Duodenal mucosa (tissue), 2 donors: Measurements from ENCODE around the gene MYO1C.
"Not testable (repeated sequence)": the region's sequence is repeated elsewhere in the genome, so short reads cannot be mapped to it uniquely, and the experiment has no call there.

ENCODE experiments used
- H3K27ac ChIP-seq: one replicate; pipeline ENCODE4 v1.7.0; 2013; ENCODE audit warnings: low read depth, low read length
- H3K27me3 ChIP-seq, 2 donors: one replicate each; pipeline ENCODE4 v1.7.0; 2013; ENCODE audit warnings: low read length in 2 of 2, control low read depth in 1 of 2; ENCODE audit not compliant: insufficient read depth in 2 of 2, control insufficient read depth in 1 of 2
- H3K36me3 ChIP-seq, 2 donors: one replicate each; pipeline ENCODE4 v1.7.0; 2013; ENCODE audit warnings: low read length in 2 of 2, control low read depth in 1 of 2; ENCODE audit not compliant: insufficient read depth in 2 of 2, control insufficient read depth in 1 of 2
- H3K4me1 ChIP-seq, 2 donors: one replicate each; pipeline ENCODE4 v1.7.0; 2013; ENCODE audit warnings: low read length in 2 of 2, control low read depth in 1 of 2; ENCODE audit not compliant: insufficient read depth in 2 of 2, control insufficient read depth in 1 of 2
- H3K4me3 ChIP-seq, 2 donors: one replicate each; pipeline ENCODE4 v1.7.0; 2013; ENCODE audit warnings: low read length in 2 of 2, low read depth in 1 of 2
- H3K9ac ChIP-seq, 2 donors: one replicate each; pipeline ENCODE4 v1.7.0; 2013; ENCODE audit warnings: low read length in 2 of 2, low read depth in 1 of 2
- H3K9me3 ChIP-seq, 2 donors: one replicate each; pipeline ENCODE4 v1.7.0; 2013; ENCODE audit warnings: low read length in 2 of 2, control low read depth in 1 of 2; ENCODE audit not compliant: control insufficient read depth in 1 of 2

MYO1C gene

GRCh38 chr17:1452836-1453235 lies 39.6 kb downstream of the MYO1C start:
- H3K9ac ChIP-seq, result no peak overlapping the region
- peaks cover 0 to 2% of the 10 kb centered on the region in 2 donors for H3K36me3 ChIP-seq
- no peaks in the 10 kb centered on the region for H3K27me3 ChIP-seq
- H3K9me3 ChIP-seq, result no peaks in the 10 kb centered on the region
- H3K4me3 ChIP-seq, result no peak overlapping the region
- no peak overlapping the region for H3K27ac ChIP-seq
- H3K4me1 ChIP-seq, result peaks cover 18 to 31% of the 10 kb centered on the region in 2 donors

- H3K4me3 ChIP-seq, H3K9me3 ChIP-seq, H3K9ac ChIP-seq, H3K27ac ChIP-seq, H3K27me3 ChIP-seq: not testable (repeated sequence)
- H3K4me1 ChIP-seq, result peaks cover 25 to 26% of the 10 kb centered on the region in 2 donors
- peaks cover 0 to 11% of the 10 kb centered on the region in 2 donors for H3K36me3 ChIP-seq
Observed at GRCh38 chr17:1450261-1450660, 42.2 kb downstream of the MYO1C start.

GRCh38 chr17:1449412-1449967 lies 43.0 kb downstream of the MYO1C start:
- Histone ChIP-seq H3K9ac (no peak overlapping the region), H3K9me3 (no peaks in the 10 kb centered on the region), H3K4me3 (no peak overlapping the region), H3K27me3 (no peaks in the 10 kb centered on the region), H3K36me3 (peaks cover 0 to 11% of the 10 kb centered on the region in 2 donors), H3K4me1 (peaks cover 18% of the 10 kb centered on the region in 2 donors), H3K27ac (no peak overlapping the region)

- H3K9me3 ChIP-seq, result no peaks in the 10 kb centered on the region
- no peak overlapping the region for H3K4me3 ChIP-seq
- H3K36me3 ChIP-seq, result peaks cover 0 to 11% of the 10 kb centered on the region in 2 donors
- no peaks in the 10 kb centered on the region for H3K27me3 ChIP-seq
- H3K27ac ChIP-seq, result no peak overlapping the region
- peaks cover 0 to 6% of the 10 kb centered on the region in 2 donors for H3K4me1 ChIP-seq
- H3K9ac ChIP-seq, result no peak overlapping the region
Observed at GRCh38 chr17:1447052-1447451, 45.4 kb downstream of the MYO1C start.

- Histone ChIP-seq H3K4me3 (no peak overlapping the region), H3K4me1 (peaks cover 0 to 6% of the 10 kb centered on the region in 2 donors), H3K27me3 (no peaks in the 10 kb centered on the region), H3K36me3 (peaks cover 0 to 13% of the 10 kb centered on the region in 2 donors), H3K9me3 (no peaks in the 10 kb centered on the region), H3K9ac (no peak overlapping the region), H3K27ac (no peak overlapping the region)
Observed at GRCh38 chr17:1446201-1446600, 46.3 kb downstream of the MYO1C start.

GRCh38 chr17:1445695-1446094 lies 46.8 kb downstream of the MYO1C start:
- not testable (repeated sequence) for H3K9ac ChIP-seq, H3K27me3 ChIP-seq, H3K9me3 ChIP-seq, H3K27ac ChIP-seq, H3K4me1 ChIP-seq, H3K4me3 ChIP-seq
- H3K36me3 ChIP-seq, result peaks cover 0 to 18% of the 10 kb centered on the region in 2 donors

GRCh38 chr17:1442721-1443120 lies 49.8 kb downstream of the MYO1C start:
- H3K27me3 ChIP-seq, H3K4me1 ChIP-seq, H3K27ac ChIP-seq, H3K4me3 ChIP-seq, H3K9me3 ChIP-seq, H3K9ac ChIP-seq: not testable (repeated sequence)
- H3K36me3 ChIP-seq, result peaks cover 0 to 17% of the 10 kb centered on the region in 2 donors

GRCh38 chr17:1442187-1442586 lies 50.3 kb downstream of the MYO1C start:
- H3K27me3 ChIP-seq, result no peaks in the 10 kb centered on the region
- peaks cover 0 to 4% of the 10 kb centered on the region in 2 donors for H3K4me1 ChIP-seq
- no peaks in the 10 kb centered on the region for H3K9me3 ChIP-seq
- no peak overlapping the region for H3K4me3 ChIP-seq
- H3K36me3 ChIP-seq, result peaks cover 0 to 18% of the 10 kb centered on the region in 2 donors
- H3K9ac ChIP-seq, result no peak overlapping the region
- H3K27ac ChIP-seq, result no peak overlapping the region

GRCh38 chr17:1440921-1441320 lies 51.6 kb downstream of the MYO1C start:
- Histone ChIP-seq H3K27ac (no peak overlapping the region), H3K9ac (no peak overlapping the region), H3K36me3 (peaks cover 11 to 24% of the 10 kb centered on the region in 2 donors)

GRCh38 chr17:1438593-1439083 lies 53.8 kb downstream of the MYO1C start:
- Histone ChIP-seq H3K27me3 (no peaks in the 10 kb centered on the region), H3K9ac (no peak overlapping the region), H3K36me3 (peaks cover 22 to 42% of the 10 kb centered on the region in 2 donors), H3K9me3 (no peaks in the 10 kb centered on the region), H3K27ac (no peak overlapping the region), H3K4me3 (no peak overlapping the region), H3K4me1 (peaks cover 0 to 4% of the 10 kb centered on the region in 2 donors)

More at GRCh38 chr17:1440921-1441320, 51.6 kb downstream of the MYO1C start:
- Histone ChIP-seq H3K27me3 (no peaks in the 10 kb centered on the region), H3K4me1 (no peaks in the 10 kb centered on the region), H3K9me3 (no peaks in the 10 kb centered on the region), H3K4me3 (no peak overlapping the region)
